Fibroblast of villous mesenchyme (primary cell): ENCODE data around the gene PTPRJ. TPM values are rescaled to one million over a fixed set of nuclear protein-coding genes. Genes with fewer than 3 reads are reported as not detected.
"Not testable (repeated sequence)": the region's sequence is repeated elsewhere in the genome, so short reads cannot be mapped to it uniquely, and the experiment has no call there.

ENCODE experiments used
- DNase-seq: peaks from one replicate; pipeline ENCODE4 v3.0.0-alpha.2; 2010; ENCODE audit warnings: low read depth
- H3K4me3 ChIP-seq: 2 replicates; pipeline ENCODE4 v1.5.1; 2011; ENCODE audit warnings: low read depth, mild to moderate bottlenecking, low read length
- CTCF ChIP-seq: IDR thresholded peaks from 2 replicates; pipeline ENCODE4 v1.5.1; 2012; ENCODE audit warnings: low read depth, mild to moderate bottlenecking, low read length; ENCODE audit not compliant: insufficient read depth
- total RNA-seq: library from RNA; depleted of rRNA; stranded (reverse); fragments of >200 nt; gene quantifications from 2 replicates; pipeline ENCODE4 v1.2.3, GENCODE V29; 2012

Gene PTPRJ
- total RNA-seq, 1 donor: 29.8 TPM

- no peak for DNase-seq
- H3K4me3 ChIP-seq: no peak overlapping the region
- TF ChIP-seq CTCF: no peak
Measured at GRCh38 chr11:48124880-48125279, 144.5 kb downstream of the PTPRJ start.

DNA sequence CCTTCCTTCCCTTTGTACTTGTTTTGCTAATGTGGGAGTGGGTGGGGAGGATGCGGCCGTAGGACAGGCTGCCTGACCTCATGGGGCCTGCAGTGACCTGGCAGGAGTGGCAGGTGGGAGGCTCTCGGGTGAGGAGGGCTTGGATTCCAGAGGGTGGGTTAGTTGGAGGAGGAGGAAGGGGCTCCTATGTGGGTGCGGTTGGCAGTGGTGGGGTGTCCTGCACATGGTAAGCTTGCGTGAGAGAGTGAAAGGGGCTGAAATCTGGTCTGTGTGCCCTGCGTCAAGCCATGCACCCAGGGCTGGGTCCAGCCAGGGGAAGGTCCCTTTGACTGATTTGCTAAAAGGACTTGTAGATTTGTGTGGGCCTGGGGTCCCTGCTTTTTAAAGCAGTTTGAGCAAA is 145.5 kb downstream of the PTPRJ start:
- no peak for TF ChIP-seq CTCF
- H3K4me3 ChIP-seq: no peak overlapping the region
- no peak for DNase-seq

- H3K4me3 ChIP-seq: no peak overlapping the region
- DNase-seq: no peak
- TF ChIP-seq CTCF: no peak
Measured at GRCh38 chr11:48127521-48128183, 147.3 kb downstream of the PTPRJ start.

GRCh38 chr11:48129697-48130395 is 149.5 kb downstream of the PTPRJ start:
- H3K4me3 ChIP-seq: no peak overlapping the region
- DNase-seq: no peak
- TF ChIP-seq CTCF: no peak

DNA sequence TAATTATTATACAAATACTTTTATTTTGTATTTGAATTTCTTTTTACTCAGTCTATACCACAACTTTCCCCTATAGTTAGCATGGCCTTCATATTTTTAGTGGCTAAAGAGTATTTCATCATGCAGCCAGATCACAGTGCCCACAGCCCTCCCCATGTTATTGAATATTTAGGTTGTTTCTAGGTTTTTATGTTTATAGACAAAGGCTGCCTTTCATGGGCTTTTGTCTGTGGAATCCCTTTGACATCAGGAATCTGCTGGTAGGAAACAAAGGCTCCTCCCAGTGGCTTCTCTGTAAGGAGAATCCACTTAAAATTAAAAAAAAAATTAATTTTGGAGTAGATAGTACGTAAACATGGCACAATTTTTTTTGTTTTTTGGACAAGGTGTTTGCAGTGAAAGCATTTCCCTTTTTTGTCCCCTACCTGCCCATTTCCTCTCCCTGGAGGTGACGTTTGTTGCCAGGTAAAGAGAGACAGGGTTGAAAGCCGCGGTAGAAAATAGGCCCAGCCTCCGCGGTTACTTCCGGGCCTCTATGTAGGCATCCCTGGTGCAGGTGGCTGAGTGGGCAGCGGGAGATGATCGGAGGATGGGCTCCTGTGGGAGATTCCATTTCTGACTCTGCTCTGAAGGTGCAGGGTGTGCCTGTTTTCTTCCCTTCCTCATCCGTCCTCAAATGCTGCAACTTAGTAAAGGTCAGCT is 154.0 kb downstream of the PTPRJ start:
- DNase-seq: no peak
- H3K4me3 ChIP-seq: no peak overlapping the region
- TF ChIP-seq CTCF: no peak

DNA sequence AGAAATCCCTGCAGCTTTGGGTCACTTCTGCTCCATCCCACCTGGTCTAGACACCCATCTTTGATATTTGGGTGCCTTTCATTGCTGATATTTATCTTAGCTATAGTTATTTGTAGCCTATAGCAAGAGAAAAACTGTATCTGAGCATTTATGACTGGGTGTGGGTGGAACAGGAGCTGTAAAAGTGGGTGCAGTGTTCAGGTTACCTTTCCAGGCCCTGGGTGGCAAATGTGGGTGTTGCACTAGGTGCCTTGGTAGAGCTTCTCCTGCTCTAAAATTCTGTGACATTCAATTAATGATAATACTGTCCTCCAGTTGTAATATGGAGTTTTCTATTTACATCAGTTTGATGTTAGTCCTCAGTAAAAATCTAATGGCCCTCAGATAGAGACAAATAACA is 157.9 kb downstream of the PTPRJ start:
- H3K4me3 ChIP-seq: no peak overlapping the region
- no peak for TF ChIP-seq CTCF
- no peak for DNase-seq

GRCh38 chr11:48139896-48140295 is 159.5 kb downstream of the PTPRJ start:
- not testable (repeated sequence) for H3K4me3 ChIP-seq, DNase-seq
